H9 (cell line): Measurements from ENCODE around the gene WDR64. TPM values are rescaled to one million over a fixed set of nuclear protein-coding genes. Genes with fewer than 3 reads are reported as not detected.

ENCODE experiments used
- DNase-seq: peaks from one replicate; pipeline ENCODE4 v3.0.0-alpha.2; 2017
- H2AFZ ChIP-seq: one replicate; pipeline ENCODE4 v1.6.1; 2013; ENCODE audit warnings: mild to moderate bottlenecking, low read length, control low read depth, moderate library complexity
- H2AK5ac ChIP-seq: 2 replicates; pipeline ENCODE4 v1.6.1; 2013; ENCODE audit warnings: low read length, control low read depth, mixed read lengths; ENCODE audit not compliant: insufficient read length
- H2BK120ac ChIP-seq: one replicate; pipeline ENCODE4 v1.6.1; 2013; ENCODE audit warnings: low read depth, mild to moderate bottlenecking, low read length, control low read depth, inconsistent platforms; ENCODE audit not compliant: poor library complexity, severe bottlenecking
- H2BK12ac ChIP-seq: 2 replicates; pipeline ENCODE4 v1.6.1; 2013; ENCODE audit warnings: low read length, control low read depth, mixed read lengths, low read depth; ENCODE audit not compliant: insufficient read length
- H2BK15ac ChIP-seq: 2 replicates; pipeline ENCODE4 v1.6.1; 2013; ENCODE audit warnings: low read depth, low read length, control low read depth
- H2BK20ac ChIP-seq: one replicate; pipeline ENCODE4 v1.6.1; 2013; ENCODE audit warnings: low read depth, mild to moderate bottlenecking, low read length, control low read depth, inconsistent platforms; ENCODE audit not compliant: poor library complexity, severe bottlenecking
- H2BK5ac ChIP-seq: 2 replicates; pipeline ENCODE4 v1.6.1; 2013; ENCODE audit warnings: low read length, control low read depth, mixed read lengths; ENCODE audit not compliant: insufficient read length
- H3K14ac ChIP-seq: 2 replicates; pipeline ENCODE4 v1.6.1; 2013; ENCODE audit warnings: low read length, control low read depth; ENCODE audit not compliant: insufficient read depth
- H3K18ac ChIP-seq: 2 replicates; pipeline ENCODE4 v1.6.1; 2013; ENCODE audit warnings: low read depth, mild to moderate bottlenecking, mixed read lengths, low read length, control low read depth; ENCODE audit not compliant: insufficient read length
- H3K23ac ChIP-seq: 2 replicates; pipeline ENCODE4 v1.6.1; 2013; ENCODE audit warnings: low read length, control low read depth, mixed read lengths, low read depth; ENCODE audit not compliant: insufficient read length
- H3K23me2 ChIP-seq: 2 replicates; pipeline ENCODE4 v1.6.1; 2013; ENCODE audit warnings: low read depth, mild to moderate bottlenecking, mixed read lengths, low read length, control low read depth; ENCODE audit not compliant: insufficient read length, poor library complexity, severe bottlenecking
- H3K27ac ChIP-seq: 2 replicates; pipeline ENCODE4 v1.5.1; 2013; ENCODE audit warnings: low read length, control low read depth, mixed read lengths, low read depth; ENCODE audit not compliant: insufficient read length
- H3K27me3 ChIP-seq: 2 replicates; pipeline ENCODE4 v1.6.1; 2013; ENCODE audit warnings: low read length, control low read depth, inconsistent platforms; ENCODE audit not compliant: insufficient read depth
- H3K4ac ChIP-seq: 2 replicates; pipeline ENCODE4 v1.6.1; 2013; ENCODE audit warnings: low read depth, mild to moderate bottlenecking, control low read depth, inconsistent platforms, low read length, moderate library complexity
- H3K4me1 ChIP-seq: 2 replicates; pipeline ENCODE4 v1.6.1; 2013; ENCODE audit warnings: low read length, control low read depth, inconsistent platforms; ENCODE audit not compliant: insufficient read depth
- H3K4me2 ChIP-seq: 2 replicates; pipeline ENCODE4 v1.6.1; 2013; ENCODE audit warnings: low read length, control low read depth, mixed read lengths; ENCODE audit not compliant: insufficient read length, insufficient read depth
- H3K56ac ChIP-seq: 2 replicates; pipeline ENCODE4 v1.6.1; 2013; ENCODE audit warnings: low read depth, mild to moderate bottlenecking, mixed read lengths, low read length, control low read depth; ENCODE audit not compliant: insufficient read length
- H3K79me1 ChIP-seq: 2 replicates; pipeline ENCODE4 v1.6.1; 2013; ENCODE audit warnings: low read depth, mild to moderate bottlenecking, moderate library complexity, low read length, control low read depth, inconsistent platforms; ENCODE audit not compliant: insufficient read depth, poor library complexity, severe bottlenecking
- H3K79me2 ChIP-seq: 2 replicates; pipeline ENCODE4 v1.6.1; 2013; ENCODE audit warnings: low read length, control low read depth, inconsistent platforms; ENCODE audit not compliant: insufficient read depth
- H3K9ac ChIP-seq: 2 replicates; pipeline ENCODE4 v1.6.1; 2013; ENCODE audit warnings: low read length, control low read depth, mixed read lengths; ENCODE audit not compliant: insufficient read length; ENCODE audit errors: extremely low read depth
- H3K9me3 ChIP-seq: one replicate; pipeline ENCODE4 v1.6.1; 2013; ENCODE audit warnings: low read depth, low read length, inconsistent platforms; ENCODE audit not compliant: control insufficient read depth
- H3T11ph ChIP-seq: one replicate; pipeline ENCODE4 v1.6.1; 2013; ENCODE audit warnings: mild to moderate bottlenecking, low read length, control low read depth, inconsistent platforms
- H4K20me1 ChIP-seq: one replicate; pipeline ENCODE4 v1.6.1; 2013; ENCODE audit not compliant: control insufficient read depth, insufficient read length, insufficient read depth
- H4K5ac ChIP-seq: 2 replicates; pipeline ENCODE4 v1.6.1; 2013; ENCODE audit warnings: low read depth, mild to moderate bottlenecking, mixed read lengths, low read length, control low read depth; ENCODE audit not compliant: insufficient read length
- H4K8ac ChIP-seq: replicated peaks from 2 replicates; pipeline ENCODE4 v1.6.1; 2013; ENCODE audit warnings: low read length, control low read depth, mixed read lengths, low read depth; ENCODE audit not compliant: insufficient read length
- H4K91ac ChIP-seq: 2 replicates; pipeline ENCODE4 v1.6.1; 2013; ENCODE audit warnings: low read depth, mild to moderate bottlenecking, moderate library complexity, mixed read lengths, low read length, control low read depth; ENCODE audit not compliant: insufficient read length
- H3K27ac Mint-ChIP-seq, 3 experiments: 2 replicates in 2 of 3; 3 replicates in 1 of 3; pipeline ENCODE4 v1.8.0; 2020 to 2021; ENCODE audit warnings: mixed read lengths in 3 of 3, mild to moderate bottlenecking in 1 of 3, moderate library complexity in 1 of 3
- H3K27me3 Mint-ChIP-seq: 2 replicates; pipeline ENCODE4 v1.8.0; 2021; ENCODE audit warnings: low read depth, mild to moderate bottlenecking, moderate library complexity, mixed read lengths
- H3K36me3 Mint-ChIP-seq, 3 experiments: 2 replicates in 2 of 3; 3 replicates in 1 of 3; pipeline ENCODE4 v1.8.0; 2020 to 2021; ENCODE audit warnings: low read depth in 3 of 3, mixed read lengths in 3 of 3; ENCODE audit not compliant: insufficient read depth in 1 of 3
- H3K4me1 Mint-ChIP-seq, 2 experiments: 2 replicates each; pipeline ENCODE4 v1.8.0; 2020; ENCODE audit warnings: mixed read lengths in 2 of 2
- H3K4me3 Mint-ChIP-seq, 2 experiments: 2 replicates in 1 of 2; 3 replicates in 1 of 2; pipeline ENCODE4 v1.8.0; 2020 to 2021; ENCODE audit warnings: mild to moderate bottlenecking in 2 of 2, mixed read lengths in 2 of 2, moderate library complexity in 1 of 2
- H3K9me3 Mint-ChIP-seq, 2 experiments: 2 replicates in 1 of 2; 3 replicates in 1 of 2; pipeline ENCODE4 v1.8.0; 2020; ENCODE audit warnings: mild to moderate bottlenecking in 2 of 2, mixed read lengths in 2 of 2, moderate library complexity in 1 of 2
- WGBS: extraction: QIAGEN DNeasy Blood & Tissue Kit; methylation state at CpG from one replicate; pipeline ENCODE4 v1.1.7; 2013; ENCODE audit warnings: missing lambda C conversion rate, low lambda C conversion rate, mixed read lengths; ENCODE audit not compliant: insufficient read length; ENCODE audit errors: extremely low coverage; 5-methylcytosine and 5-hydroxymethylcytosine counted together
- total RNA-seq: library from RNA; stranded (reverse); gene quantifications from 2 replicates; pipeline ENCODE4 v1.2.1, GENCODE V29; 2021
- TF ChIP-seq, protein P1 (sequence below): fragments of 200-600 bp; sonication (generic); conservative IDR thresholded peaks from 3 replicates; pipeline ENCODE4 v1.8.0; 2021; ENCODE audit warnings: antibody characterized with exemption, mild to moderate bottlenecking

Gene WDR64
- total RNA-seq, 1 experiment from 2014 or later, result not detected

DNA sequence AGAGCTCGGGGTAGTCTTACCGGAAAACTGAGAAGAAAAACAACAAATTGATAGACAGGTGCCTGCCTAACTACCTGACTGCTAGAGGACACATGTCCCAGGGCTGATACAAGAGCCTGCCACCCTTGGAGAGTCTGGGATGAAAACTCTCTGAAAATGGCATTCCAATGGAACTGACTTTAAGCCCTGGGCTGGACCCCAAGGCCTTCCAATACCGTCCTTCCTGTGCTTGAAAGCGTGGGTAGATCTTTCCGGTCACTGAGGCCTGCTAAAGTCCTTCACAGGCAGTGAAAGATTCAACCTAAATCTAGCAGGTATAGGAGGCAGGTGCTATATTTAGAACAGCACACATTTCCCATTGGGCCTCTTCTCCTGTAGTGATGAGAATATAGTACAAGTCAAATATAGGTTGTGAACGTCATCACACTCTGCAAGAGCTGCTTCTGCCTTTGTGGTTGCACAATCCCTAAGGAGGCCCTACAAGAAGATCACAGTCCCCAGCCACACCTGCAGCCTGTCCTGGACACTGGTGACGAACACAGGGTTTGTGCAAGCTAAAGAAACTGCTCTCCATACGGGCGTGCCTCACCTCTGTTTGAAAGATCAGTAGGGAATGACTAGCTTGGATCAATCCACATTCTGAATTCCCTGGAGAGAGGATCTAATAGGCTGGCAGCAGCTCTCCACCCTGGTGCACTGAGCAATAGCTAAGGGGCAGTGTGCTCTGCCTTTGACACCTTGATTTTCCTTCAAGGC is 11.0 kb upstream of the WDR64 start:
- peaks cover 3% of the 10 kb centered on the region for H3K23me2 ChIP-seq
- H3K4me3 Mint-ChIP-seq, result peak overlapping the region; percentile 57 to 74
- H3K23ac ChIP-seq, result no peak overlapping the region
- no peak overlapping the region for H2AK5ac ChIP-seq
- no peaks in the 10 kb centered on the region for H3K9me3 ChIP-seq
- H3K4me2 ChIP-seq, result peak overlapping the region; percentile 36
- no peak overlapping the region for H2BK5ac ChIP-seq
- no peak overlapping the region for H3K14ac ChIP-seq
- H2AFZ ChIP-seq, result no peak overlapping the region
- no peaks in the 10 kb centered on the region for H3K27me3 ChIP-seq
- H2BK120ac ChIP-seq, result no peak overlapping the region
- no peak overlapping the region for H3K18ac ChIP-seq
- no peak overlapping the region for H4K91ac ChIP-seq
- DNase-seq, result no peak
- H3K4ac ChIP-seq, result no peak overlapping the region
- H4K20me1 ChIP-seq, result no peaks in the 10 kb centered on the region
- WGBS, result no CpG with 5 or more reads among the region's 9 CpGs
- H3K9me3 Mint-ChIP-seq, result peaks cover 13 to 17% of the 10 kb centered on the region in 2 experiments
- H3K36me3 Mint-ChIP-seq, result peaks cover 6 to 23% (median 16%) of the 10 kb centered on the region in 3 experiments
- H3K27ac ChIP-seq, result no peak overlapping the region
- peaks cover 6% of the 10 kb centered on the region; the same call in 1 of the 2 replicates for H3K4me1 ChIP-seq
- no peak overlapping the region for H3K56ac ChIP-seq
- H2BK15ac ChIP-seq, result no peak overlapping the region
- H2BK20ac ChIP-seq, result no peak overlapping the region
- H2BK12ac ChIP-seq, result no peak overlapping the region
- H3K79me2 ChIP-seq, result peaks cover 17% of the 10 kb centered on the region; the same call in 1 of the 2 replicates
- TF ChIP-seq, protein P1, sequence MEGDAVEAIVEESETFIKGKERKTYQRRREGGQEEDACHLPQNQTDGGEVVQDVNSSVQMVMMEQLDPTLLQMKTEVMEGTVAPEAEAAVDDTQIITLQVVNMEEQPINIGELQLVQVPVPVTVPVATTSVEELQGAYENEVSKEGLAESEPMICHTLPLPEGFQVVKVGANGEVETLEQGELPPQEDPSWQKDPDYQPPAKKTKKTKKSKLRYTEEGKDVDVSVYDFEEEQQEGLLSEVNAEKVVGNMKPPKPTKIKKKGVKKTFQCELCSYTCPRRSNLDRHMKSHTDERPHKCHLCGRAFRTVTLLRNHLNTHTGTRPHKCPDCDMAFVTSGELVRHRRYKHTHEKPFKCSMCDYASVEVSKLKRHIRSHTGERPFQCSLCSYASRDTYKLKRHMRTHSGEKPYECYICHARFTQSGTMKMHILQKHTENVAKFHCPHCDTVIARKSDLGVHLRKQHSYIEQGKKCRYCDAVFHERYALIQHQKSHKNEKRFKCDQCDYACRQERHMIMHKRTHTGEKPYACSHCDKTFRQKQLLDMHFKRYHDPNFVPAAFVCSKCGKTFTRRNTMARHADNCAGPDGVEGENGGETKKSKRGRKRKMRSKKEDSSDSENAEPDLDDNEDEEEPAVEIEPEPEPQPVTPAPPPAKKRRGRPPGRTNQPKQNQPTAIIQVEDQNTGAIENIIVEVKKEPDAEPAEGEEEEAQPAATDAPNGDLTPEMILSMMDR, result no peak
- no peak overlapping the region for H4K5ac ChIP-seq
- no peak overlapping the region for H4K8ac ChIP-seq
- H3K9ac ChIP-seq, result no peak overlapping the region
- H3K79me1 ChIP-seq, result no peaks in the 10 kb centered on the region
- no peak overlapping the region for H3T11ph ChIP-seq
- peaks cover 24 to 25% of the 10 kb centered on the region in 2 experiments for H3K4me1 Mint-ChIP-seq
- peak overlapping the region in 1 of 3 experiments; percentile 92; a peak in 2 of 7 replicates for H3K27ac Mint-ChIP-seq
- peaks cover 16% of the 10 kb centered on the region for H3K27me3 Mint-ChIP-seq
